Nephron (organoid): ENCODE results near the gene DTNB.
A peak's percentile ranks its signal among the peaks of the same experiment; 100 is the strongest.
"Not testable (repeated sequence)": the region's sequence is repeated elsewhere in the genome, so short reads cannot be mapped to it uniquely, and the experiment has no call there.

Experiments
- H3K27ac Mint-ChIP-seq, 3 experiments: 2 replicates each; pipeline ENCODE4 v1.8.0; 2020; ENCODE audit warnings: mixed read lengths in 3 of 3, mild to moderate bottlenecking in 2 of 3, moderate library complexity in 1 of 3
- H3K27me3 Mint-ChIP-seq: 2 replicates; pipeline ENCODE4 v1.8.0; 2021; ENCODE audit warnings: low read depth, mild to moderate bottlenecking, moderate library complexity, mixed read lengths
- H3K36me3 Mint-ChIP-seq: 2 replicates; pipeline ENCODE4 v1.8.0; 2020; ENCODE audit warnings: low read depth, mixed read lengths
- H3K4me1 Mint-ChIP-seq: 2 replicates; pipeline ENCODE4 v1.8.0; 2020; ENCODE audit warnings: mixed read lengths
- H3K4me3 Mint-ChIP-seq, 3 experiments: 2 replicates each; pipeline ENCODE4 v1.8.0; 2020; ENCODE audit warnings: mild to moderate bottlenecking in 3 of 3, mixed read lengths in 3 of 3, moderate library complexity in 2 of 3
- H3K9me3 Mint-ChIP-seq: 2 replicates; pipeline ENCODE4 v1.8.0; 2020; ENCODE audit warnings: mixed read lengths
- CTCF ChIP-seq, 3 experiments: fragments of 200-600 bp; sonication (generic); IDR thresholded peaks; one replicate each; pipeline ENCODE4 v1.5.0; 2021; ENCODE audit warnings: antibody characterized with exemption in 3 of 3; ENCODE audit not compliant: unreplicated experiment in 3 of 3

The DTNB gene

GRCh38 chr2:25711675-25712354 lies 38.4 kb upstream of the DTNB start:
- peak overlapping the region in 1 of 3 experiments; percentile 4 for H3K27ac Mint-ChIP-seq
- H3K4me1 Mint-ChIP-seq, result peaks cover 6% of the 10 kb centered on the region
- TF ChIP-seq CTCF (IDR thresholded peaks at IDR 0.05; ENCODE audit: unreplicated experiment in 3 of 3), result no peak
- H3K36me3 Mint-ChIP-seq, result peaks cover 3% of the 10 kb centered on the region
- H3K27me3 Mint-ChIP-seq, result peaks cover 6% of the 10 kb centered on the region
- H3K9me3 Mint-ChIP-seq, result no peaks in the 10 kb centered on the region
- peak overlapping the region in 2 of 3 experiments; percentile 47 to 48 for H3K4me3 Mint-ChIP-seq

GRCh38 chr2:25710750-25711149 lies 37.4 kb upstream of the DTNB start:
- H3K4me3 Mint-ChIP-seq, result no peak overlapping the region
- H3K27ac Mint-ChIP-seq, result no peak overlapping the region
- peaks cover 3% of the 10 kb centered on the region for H3K36me3 Mint-ChIP-seq
- peaks cover 6% of the 10 kb centered on the region for H3K27me3 Mint-ChIP-seq
- H3K4me1 Mint-ChIP-seq, result peaks cover 6% of the 10 kb centered on the region
- H3K9me3 Mint-ChIP-seq, result no peaks in the 10 kb centered on the region
- TF ChIP-seq CTCF (IDR thresholded peaks at IDR 0.05; ENCODE audit: unreplicated experiment in 3 of 3), result no peak

GRCh38 chr2:25709349-25709748 lies 36.0 kb upstream of the DTNB start:
- no peak overlapping the region for H3K27ac Mint-ChIP-seq
- H3K9me3 Mint-ChIP-seq, result no peaks in the 10 kb centered on the region
- no peak for TF ChIP-seq CTCF (IDR thresholded peaks at IDR 0.05; ENCODE audit: unreplicated experiment in 3 of 3)
- H3K36me3 Mint-ChIP-seq, result peaks cover 3% of the 10 kb centered on the region
- peaks cover 6% of the 10 kb centered on the region for H3K4me1 Mint-ChIP-seq
- no peak overlapping the region for H3K4me3 Mint-ChIP-seq
- peaks cover 6% of the 10 kb centered on the region for H3K27me3 Mint-ChIP-seq

GRCh38 chr2:25707927-25708590 lies 34.7 kb upstream of the DTNB start:
- peaks cover 6% of the 10 kb centered on the region for H3K4me1 Mint-ChIP-seq
- no peaks in the 10 kb centered on the region for H3K9me3 Mint-ChIP-seq
- peaks cover 6% of the 10 kb centered on the region for H3K27me3 Mint-ChIP-seq
- H3K4me3 Mint-ChIP-seq, result no peak overlapping the region
- no peak overlapping the region for H3K27ac Mint-ChIP-seq
- TF ChIP-seq CTCF (IDR thresholded peaks at IDR 0.05; ENCODE audit: unreplicated experiment in 3 of 3), result no peak
- H3K36me3 Mint-ChIP-seq, result peaks cover 3% of the 10 kb centered on the region

- not testable (repeated sequence) for H3K36me3 Mint-ChIP-seq, H3K4me1 Mint-ChIP-seq, H3K27me3 Mint-ChIP-seq, H3K4me3 Mint-ChIP-seq, H3K27ac Mint-ChIP-seq, H3K9me3 Mint-ChIP-seq
Observed at GRCh38 chr2:25705575-25705974, 32.2 kb upstream of the DTNB start.

GRCh38 chr2:25701801-25702200 lies 28.4 kb upstream of the DTNB start:
- H3K4me1 Mint-ChIP-seq, result no peaks in the 10 kb centered on the region
- H3K9me3 Mint-ChIP-seq, result no peaks in the 10 kb centered on the region
- TF ChIP-seq CTCF (IDR thresholded peaks at IDR 0.05; ENCODE audit: unreplicated experiment in 3 of 3), result no peak
- H3K27ac Mint-ChIP-seq, result no peak overlapping the region
- no peak overlapping the region for H3K4me3 Mint-ChIP-seq
- H3K27me3 Mint-ChIP-seq, result peaks cover 4% of the 10 kb centered on the region
- H3K36me3 Mint-ChIP-seq, result no peaks in the 10 kb centered on the region
